Umbilical cord (tissue), 2 donors: ENCODE data around the gene GRAMD4. TPM values are rescaled to one million over a fixed set of nuclear protein-coding genes. Genes with fewer than 3 reads are reported as not detected.
A peak's percentile ranks its signal among the peaks of the same experiment; 100 is the strongest.

Experiments used
- DNase-seq: peaks from one replicate; pipeline ENCODE4 v3.0.0-alpha.2; 2015; ENCODE audit warnings: low spot score
- total RNA-seq: library from RNA; depleted of rRNA; stranded (reverse); fragments of >200 nt; gene quantifications from one replicate; pipeline ENCODE4 v1.2.3, GENCODE V29; 2014; ENCODE audit warnings: low replicate concordance; ENCODE audit not compliant: insufficient read depth

Gene GRAMD4
- total RNA-seq, 1 donor from 2014 or later, result 25.8 TPM

- DNase-seq, result no peak
These were observed 51.7 kb downstream of the GRAMD4 start for GRCh38 chr22:46671824-46672432.

- DNase-seq, result no peak
These were observed 52.5 kb downstream of the GRAMD4 start for GRCh38 chr22:46672731-46673130.

GRCh38 chr22:46673205-46673604 lies 53.0 kb downstream of the GRAMD4 start:
- DNase-seq, result no peak

GRCh38 chr22:46673662-46674236 lies 53.6 kb downstream of the GRAMD4 start:
- no peak for DNase-seq

- DNase-seq, result peak; percentile 40
These were observed 54.2 kb downstream of the GRAMD4 start for GRCh38 chr22:46674367-46674781.

GRCh38 chr22:46674906-46675305 lies 54.7 kb downstream of the GRAMD4 start:
- DNase-seq, result no peak

GRCh38 chr22:46675479-46675878 lies 55.3 kb downstream of the GRAMD4 start:
- no peak for DNase-seq

GRCh38 chr22:46675938-46676337 lies 55.8 kb downstream of the GRAMD4 start:
- DNase-seq, result no peak

- DNase-seq, result no peak
These were observed 56.3 kb downstream of the GRAMD4 start for GRCh38 chr22:46676479-46676878.

GRCh38 chr22:46676881-46677280 lies 56.7 kb downstream of the GRAMD4 start:
- DNase-seq, result peak; percentile 15

- no peak for DNase-seq
These were observed 57.3 kb downstream of the GRAMD4 start for GRCh38 chr22:46677323-46678002.

GRCh38 chr22:46678003-46678657 lies 57.9 kb downstream of the GRAMD4 start:
- no peak for DNase-seq

GRCh38 chr22:46678785-46679700 lies 58.9 kb downstream of the GRAMD4 start:
- no peak for DNase-seq

GRCh38 chr22:46679706-46680269 lies 59.6 kb downstream of the GRAMD4 start:
- DNase-seq, result no peak

- DNase-seq, result no peak
These were observed 60.8 kb downstream of the GRAMD4 start for GRCh38 chr22:46681010-46681409.

- DNase-seq, result no peak
These were observed 62.0 kb downstream of the GRAMD4 start for GRCh38 chr22:46682011-46682731.

- no peak for DNase-seq
These were observed 64.5 kb downstream of the GRAMD4 start for GRCh38 chr22:46684706-46685105.

- DNase-seq, result no peak
These were observed 66.2 kb downstream of the GRAMD4 start for GRCh38 chr22:46686221-46687047.

- DNase-seq, result no peak
These were observed 66.9 kb downstream of the GRAMD4 start for GRCh38 chr22:46687048-46687444.

- no peak for DNase-seq
These were observed 67.3 kb downstream of the GRAMD4 start for GRCh38 chr22:46687460-46687859.
